H9 (cell line): ENCODE data around the gene ZNF467. TPM values are rescaled to one million over a fixed set of nuclear protein-coding genes. Genes with fewer than 3 reads are reported as not detected.

Source experiments
- DNase-seq: peaks from one replicate; pipeline ENCODE4 v3.0.0-alpha.2; 2017
- H2AFZ ChIP-seq: one replicate; pipeline ENCODE4 v1.6.1; 2013; ENCODE audit warnings: mild to moderate bottlenecking, low read length, control low read depth, moderate library complexity
- H2AK5ac ChIP-seq: 2 replicates; pipeline ENCODE4 v1.6.1; 2013; ENCODE audit warnings: low read length, control low read depth, mixed read lengths; ENCODE audit not compliant: insufficient read length
- H2BK120ac ChIP-seq: one replicate; pipeline ENCODE4 v1.6.1; 2013; ENCODE audit warnings: low read depth, mild to moderate bottlenecking, low read length, control low read depth, inconsistent platforms; ENCODE audit not compliant: poor library complexity, severe bottlenecking
- H2BK12ac ChIP-seq: 2 replicates; pipeline ENCODE4 v1.6.1; 2013; ENCODE audit warnings: low read length, control low read depth, mixed read lengths, low read depth; ENCODE audit not compliant: insufficient read length
- H2BK15ac ChIP-seq: 2 replicates; pipeline ENCODE4 v1.6.1; 2013; ENCODE audit warnings: low read depth, low read length, control low read depth
- H2BK20ac ChIP-seq: one replicate; pipeline ENCODE4 v1.6.1; 2013; ENCODE audit warnings: low read depth, mild to moderate bottlenecking, low read length, control low read depth, inconsistent platforms; ENCODE audit not compliant: poor library complexity, severe bottlenecking
- H2BK5ac ChIP-seq: 2 replicates; pipeline ENCODE4 v1.6.1; 2013; ENCODE audit warnings: low read length, control low read depth, mixed read lengths; ENCODE audit not compliant: insufficient read length
- H3K14ac ChIP-seq: 2 replicates; pipeline ENCODE4 v1.6.1; 2013; ENCODE audit warnings: low read length, control low read depth; ENCODE audit not compliant: insufficient read depth
- H3K18ac ChIP-seq: 2 replicates; pipeline ENCODE4 v1.6.1; 2013; ENCODE audit warnings: low read depth, mild to moderate bottlenecking, mixed read lengths, low read length, control low read depth; ENCODE audit not compliant: insufficient read length
- H3K23ac ChIP-seq: 2 replicates; pipeline ENCODE4 v1.6.1; 2013; ENCODE audit warnings: low read length, control low read depth, mixed read lengths, low read depth; ENCODE audit not compliant: insufficient read length
- H3K23me2 ChIP-seq: 2 replicates; pipeline ENCODE4 v1.6.1; 2013; ENCODE audit warnings: low read depth, mild to moderate bottlenecking, mixed read lengths, low read length, control low read depth; ENCODE audit not compliant: insufficient read length, poor library complexity, severe bottlenecking
- H3K27ac ChIP-seq: 2 replicates; pipeline ENCODE4 v1.5.1; 2013; ENCODE audit warnings: low read length, control low read depth, mixed read lengths, low read depth; ENCODE audit not compliant: insufficient read length
- H3K27me3 ChIP-seq: 2 replicates; pipeline ENCODE4 v1.6.1; 2013; ENCODE audit warnings: low read length, control low read depth, inconsistent platforms; ENCODE audit not compliant: insufficient read depth
- H3K4ac ChIP-seq: 2 replicates; pipeline ENCODE4 v1.6.1; 2013; ENCODE audit warnings: low read depth, mild to moderate bottlenecking, control low read depth, inconsistent platforms, low read length, moderate library complexity
- H3K4me1 ChIP-seq: 2 replicates; pipeline ENCODE4 v1.6.1; 2013; ENCODE audit warnings: low read length, control low read depth, inconsistent platforms; ENCODE audit not compliant: insufficient read depth
- H3K4me2 ChIP-seq: 2 replicates; pipeline ENCODE4 v1.6.1; 2013; ENCODE audit warnings: low read length, control low read depth, mixed read lengths; ENCODE audit not compliant: insufficient read length, insufficient read depth
- H3K56ac ChIP-seq: 2 replicates; pipeline ENCODE4 v1.6.1; 2013; ENCODE audit warnings: low read depth, mild to moderate bottlenecking, mixed read lengths, low read length, control low read depth; ENCODE audit not compliant: insufficient read length
- H3K79me1 ChIP-seq: 2 replicates; pipeline ENCODE4 v1.6.1; 2013; ENCODE audit warnings: low read depth, mild to moderate bottlenecking, moderate library complexity, low read length, control low read depth, inconsistent platforms; ENCODE audit not compliant: insufficient read depth, poor library complexity, severe bottlenecking
- H3K79me2 ChIP-seq: 2 replicates; pipeline ENCODE4 v1.6.1; 2013; ENCODE audit warnings: low read length, control low read depth, inconsistent platforms; ENCODE audit not compliant: insufficient read depth
- H3K9ac ChIP-seq: 2 replicates; pipeline ENCODE4 v1.6.1; 2013; ENCODE audit warnings: low read length, control low read depth, mixed read lengths; ENCODE audit not compliant: insufficient read length; ENCODE audit errors: extremely low read depth
- H3K9me3 ChIP-seq: one replicate; pipeline ENCODE4 v1.6.1; 2013; ENCODE audit warnings: low read depth, low read length, inconsistent platforms; ENCODE audit not compliant: control insufficient read depth
- H3T11ph ChIP-seq: one replicate; pipeline ENCODE4 v1.6.1; 2013; ENCODE audit warnings: mild to moderate bottlenecking, low read length, control low read depth, inconsistent platforms
- H4K20me1 ChIP-seq: one replicate; pipeline ENCODE4 v1.6.1; 2013; ENCODE audit not compliant: control insufficient read depth, insufficient read length, insufficient read depth
- H4K5ac ChIP-seq: 2 replicates; pipeline ENCODE4 v1.6.1; 2013; ENCODE audit warnings: low read depth, mild to moderate bottlenecking, mixed read lengths, low read length, control low read depth; ENCODE audit not compliant: insufficient read length
- H4K8ac ChIP-seq: replicated peaks from 2 replicates; pipeline ENCODE4 v1.6.1; 2013; ENCODE audit warnings: low read length, control low read depth, mixed read lengths, low read depth; ENCODE audit not compliant: insufficient read length
- H4K91ac ChIP-seq: 2 replicates; pipeline ENCODE4 v1.6.1; 2013; ENCODE audit warnings: low read depth, mild to moderate bottlenecking, moderate library complexity, mixed read lengths, low read length, control low read depth; ENCODE audit not compliant: insufficient read length
- H3K27ac Mint-ChIP-seq, 3 experiments: 2 replicates in 2 of 3; 3 replicates in 1 of 3; pipeline ENCODE4 v1.8.0; 2020 to 2021; ENCODE audit warnings: mixed read lengths in 3 of 3, mild to moderate bottlenecking in 1 of 3, moderate library complexity in 1 of 3
- H3K27me3 Mint-ChIP-seq: 2 replicates; pipeline ENCODE4 v1.8.0; 2021; ENCODE audit warnings: low read depth, mild to moderate bottlenecking, moderate library complexity, mixed read lengths
- H3K36me3 Mint-ChIP-seq, 3 experiments: 2 replicates in 2 of 3; 3 replicates in 1 of 3; pipeline ENCODE4 v1.8.0; 2020 to 2021; ENCODE audit warnings: low read depth in 3 of 3, mixed read lengths in 3 of 3; ENCODE audit not compliant: insufficient read depth in 1 of 3
- H3K4me1 Mint-ChIP-seq, 2 experiments: 2 replicates each; pipeline ENCODE4 v1.8.0; 2020; ENCODE audit warnings: mixed read lengths in 2 of 2
- H3K4me3 Mint-ChIP-seq, 2 experiments: 2 replicates in 1 of 2; 3 replicates in 1 of 2; pipeline ENCODE4 v1.8.0; 2020 to 2021; ENCODE audit warnings: mild to moderate bottlenecking in 2 of 2, mixed read lengths in 2 of 2, moderate library complexity in 1 of 2
- H3K9me3 Mint-ChIP-seq, 2 experiments: 2 replicates in 1 of 2; 3 replicates in 1 of 2; pipeline ENCODE4 v1.8.0; 2020; ENCODE audit warnings: mild to moderate bottlenecking in 2 of 2, mixed read lengths in 2 of 2, moderate library complexity in 1 of 2
- WGBS: extraction: QIAGEN DNeasy Blood & Tissue Kit; methylation state at CpG from one replicate; pipeline ENCODE4 v1.1.7; 2013; ENCODE audit warnings: missing lambda C conversion rate, low lambda C conversion rate, mixed read lengths; ENCODE audit not compliant: insufficient read length; ENCODE audit errors: extremely low coverage; 5-methylcytosine and 5-hydroxymethylcytosine counted together
- total RNA-seq: library from RNA; stranded (reverse); gene quantifications from 2 replicates; pipeline ENCODE4 v1.2.1, GENCODE V29; 2021
- TF ChIP-seq, protein P1 (sequence below): fragments of 200-600 bp; sonication (generic); conservative IDR thresholded peaks from 3 replicates; pipeline ENCODE4 v1.8.0; 2021; ENCODE audit warnings: antibody characterized with exemption, mild to moderate bottlenecking

Gene ZNF467
- total RNA-seq, 1 experiment from 2014 or later: 0.31 TPM

DNA sequence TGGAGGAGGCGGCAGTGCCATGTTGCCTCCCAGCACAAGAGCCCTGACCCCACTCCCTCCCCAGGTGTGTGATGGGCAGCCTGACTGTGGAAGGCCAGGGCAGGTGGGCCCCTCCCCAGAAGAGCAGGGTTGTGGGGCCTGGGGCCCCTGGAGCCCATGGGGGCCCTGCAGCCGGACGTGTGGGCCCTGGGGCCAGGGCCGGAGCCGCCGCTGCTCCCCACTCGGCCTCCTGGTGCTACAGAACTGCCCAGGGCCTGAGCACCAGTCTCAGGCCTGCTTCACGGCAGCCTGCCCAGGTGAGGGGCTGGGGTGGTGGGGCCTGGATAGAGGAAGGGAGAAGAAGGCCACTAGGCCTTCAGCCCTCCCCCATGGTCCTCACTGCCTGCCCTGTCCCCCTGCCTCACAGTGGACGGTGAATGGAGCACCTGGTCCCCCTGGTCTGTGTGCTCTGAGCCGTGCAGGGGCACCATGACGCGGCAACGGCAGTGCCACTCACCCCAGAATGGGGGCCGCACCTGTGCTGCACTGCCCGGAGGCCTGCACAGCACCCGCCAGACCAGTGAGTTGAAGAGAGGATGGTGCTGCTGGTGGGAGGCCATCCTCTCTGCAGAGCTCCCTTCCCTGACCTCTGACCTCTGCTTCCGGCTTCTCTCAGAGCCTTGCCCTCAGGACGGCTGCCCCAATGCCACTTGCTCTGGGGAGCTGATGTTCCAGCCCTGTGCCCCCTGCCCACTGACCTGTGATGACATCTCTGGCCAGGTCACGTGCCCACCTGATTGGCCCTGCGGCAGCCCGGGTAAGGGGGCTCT lies 18.2 kb upstream of the ZNF467 start:
- Histone ChIP-seq H2BK20ac (no peak overlapping the region), H3K23ac (no peak overlapping the region), H2AK5ac (no peak overlapping the region), H4K5ac (no peak overlapping the region), H4K8ac (no peak overlapping the region), H3K18ac (no peak overlapping the region), H2BK12ac (no peak overlapping the region), H3K9ac (no peak overlapping the region), H3K4ac (no peak overlapping the region), H3K27ac (no peak overlapping the region), H3K9me3 (no peaks in the 10 kb centered on the region), H2BK120ac (no peak overlapping the region), H3K56ac (no peak overlapping the region), H4K20me1 (peaks cover 4% of the 10 kb centered on the region), H3K14ac (no peak overlapping the region), H3K4me2 (no peak overlapping the region), H2BK15ac (no peak overlapping the region), H4K91ac (no peak overlapping the region), H3T11ph (no peak overlapping the region), H3K4me1 (no peaks in the 10 kb centered on the region), H3K79me2 (no peaks in the 10 kb centered on the region), H3K27me3 (no peaks in the 10 kb centered on the region; the same call in 1 of the 2 replicates), H3K79me1 (no peaks in the 10 kb centered on the region), H2BK5ac (no peak overlapping the region), H2AFZ (no peak overlapping the region), H3K23me2 (no peaks in the 10 kb centered on the region)
- Mint-ChIP-seq H3K27me3 (peaks cover 76% of the 10 kb centered on the region), H3K27ac (no peak overlapping the region), H3K36me3 (no peaks in the 10 kb centered on the region), H3K4me3 (no peak overlapping the region), H3K9me3 (no peaks in the 10 kb centered on the region), H3K4me1 (peaks cover 0 to 14% of the 10 kb centered on the region in 2 experiments; a peak in 2 of 4 replicates)
- TF ChIP-seq, protein P1, sequence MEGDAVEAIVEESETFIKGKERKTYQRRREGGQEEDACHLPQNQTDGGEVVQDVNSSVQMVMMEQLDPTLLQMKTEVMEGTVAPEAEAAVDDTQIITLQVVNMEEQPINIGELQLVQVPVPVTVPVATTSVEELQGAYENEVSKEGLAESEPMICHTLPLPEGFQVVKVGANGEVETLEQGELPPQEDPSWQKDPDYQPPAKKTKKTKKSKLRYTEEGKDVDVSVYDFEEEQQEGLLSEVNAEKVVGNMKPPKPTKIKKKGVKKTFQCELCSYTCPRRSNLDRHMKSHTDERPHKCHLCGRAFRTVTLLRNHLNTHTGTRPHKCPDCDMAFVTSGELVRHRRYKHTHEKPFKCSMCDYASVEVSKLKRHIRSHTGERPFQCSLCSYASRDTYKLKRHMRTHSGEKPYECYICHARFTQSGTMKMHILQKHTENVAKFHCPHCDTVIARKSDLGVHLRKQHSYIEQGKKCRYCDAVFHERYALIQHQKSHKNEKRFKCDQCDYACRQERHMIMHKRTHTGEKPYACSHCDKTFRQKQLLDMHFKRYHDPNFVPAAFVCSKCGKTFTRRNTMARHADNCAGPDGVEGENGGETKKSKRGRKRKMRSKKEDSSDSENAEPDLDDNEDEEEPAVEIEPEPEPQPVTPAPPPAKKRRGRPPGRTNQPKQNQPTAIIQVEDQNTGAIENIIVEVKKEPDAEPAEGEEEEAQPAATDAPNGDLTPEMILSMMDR: no peak
- DNase-seq: no peak
- WGBS: no CpG with 5 or more reads among the region's 21 CpGs
